Skeletal muscle tissue (tissue), 4 donors: Measurements from ENCODE around the gene DNMT3A. TPM values are rescaled to one million over a fixed set of nuclear protein-coding genes. Genes with fewer than 3 reads are reported as not detected.

Experiments used
- H3K27ac ChIP-seq: one replicate; pipeline ENCODE4 v1.7.0; 2013; ENCODE audit warnings: mild to moderate bottlenecking, low read depth, low read length, inconsistent platforms
- H3K27me3 ChIP-seq, 3 donors: one replicate each; pipeline ENCODE4 v1.7.0; 2013; ENCODE audit warnings: low read length in 3 of 3; ENCODE audit not compliant: control insufficient read depth in 3 of 3, insufficient read depth in 3 of 3
- H3K36me3 ChIP-seq, 3 donors: one replicate each; pipeline ENCODE4 v1.7.0; 2013; ENCODE audit warnings: low read length in 3 of 3; ENCODE audit not compliant: control insufficient read depth in 3 of 3, insufficient read depth in 3 of 3
- H3K4me1 ChIP-seq, 3 donors: one replicate each; pipeline ENCODE4 v1.7.0; 2013; ENCODE audit warnings: low read length in 3 of 3, mild to moderate bottlenecking in 3 of 3; ENCODE audit not compliant: control insufficient read depth in 3 of 3, insufficient read depth in 3 of 3
- H3K4me3 ChIP-seq, 3 donors: one replicate each; pipeline ENCODE4 v1.7.0; 2013; ENCODE audit warnings: low read length in 3 of 3
- H3K9ac ChIP-seq, 3 donors: one replicate each; pipeline ENCODE4 v1.7.0; 2013; ENCODE audit warnings: low read length in 3 of 3, mild to moderate bottlenecking in 3 of 3, moderate library complexity in 2 of 3, low read depth in 1 of 3
- H3K9me3 ChIP-seq, 3 donors: one replicate each; pipeline ENCODE4 v1.7.0; 2013; ENCODE audit warnings: low read length in 3 of 3; ENCODE audit not compliant: control insufficient read depth in 3 of 3
- total RNA-seq: library from RNA; depleted of rRNA; stranded (reverse); fragments of >200 nt; gene quantifications from one replicate; pipeline ENCODE4 v1.2.3, GENCODE V29; 2014
- donor health status: Osteomylitis.

The DNMT3A gene
- total RNA-seq, 1 donor from 2014 or later: 62.1 TPM

DNA sequence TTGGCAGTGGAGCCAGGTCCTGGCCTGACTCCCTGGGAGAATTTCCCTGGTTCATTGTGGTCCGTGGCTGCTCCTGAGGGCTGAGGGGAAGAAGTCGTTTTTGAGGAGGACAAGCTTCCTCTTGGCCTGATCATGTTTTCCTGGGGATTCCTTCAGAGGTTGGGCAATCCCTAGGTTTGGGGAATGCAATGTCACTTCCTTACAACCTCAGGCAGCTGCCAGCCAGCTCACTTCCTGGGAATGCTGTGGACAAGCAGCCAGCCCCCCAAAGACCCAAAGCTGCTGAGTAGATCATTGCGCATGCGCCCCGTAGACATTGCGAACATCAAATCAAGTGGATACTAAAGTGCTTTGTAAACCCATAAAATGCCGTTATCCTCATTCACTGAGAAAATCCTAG lies 7.7 kb upstream of the DNMT3A start:
- peaks cover 8 to 14% (median 14%) of the 10 kb centered on the region in 3 donors for H3K4me1 ChIP-seq
- H3K9me3 ChIP-seq: no peaks in the 10 kb centered on the region
- no peak overlapping the region for H3K27ac ChIP-seq
- no peaks in the 10 kb centered on the region for H3K36me3 ChIP-seq
- no peak overlapping the region for H3K4me3 ChIP-seq
- no peaks in the 10 kb centered on the region for H3K27me3 ChIP-seq
- no peak overlapping the region for H3K9ac ChIP-seq

DNA sequence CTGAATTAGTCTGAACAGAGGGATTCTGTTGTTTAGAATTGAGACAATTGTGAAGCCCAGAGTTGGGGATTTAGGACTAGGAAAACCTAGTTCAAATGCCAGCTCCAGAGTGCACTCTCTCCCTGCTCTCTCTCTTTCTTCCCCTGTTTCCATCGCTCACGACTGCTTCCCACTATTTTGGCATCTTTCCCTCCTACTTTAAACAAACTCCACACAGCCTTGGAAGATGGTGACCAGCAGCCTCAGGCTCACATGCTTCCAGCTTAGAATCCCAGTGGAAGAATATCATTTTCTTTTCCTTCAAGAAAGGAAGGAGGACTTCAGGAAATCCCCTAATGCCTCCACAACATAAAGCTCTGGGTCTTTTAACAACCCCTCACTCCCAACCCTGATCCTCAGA lies 6.1 kb upstream of the DNMT3A start:
- H3K4me1 ChIP-seq: peaks cover 8 to 14% (median 14%) of the 10 kb centered on the region in 3 donors
- H3K36me3 ChIP-seq: no peaks in the 10 kb centered on the region
- H3K27me3 ChIP-seq: no peaks in the 10 kb centered on the region
- H3K9me3 ChIP-seq: no peaks in the 10 kb centered on the region
- no peak overlapping the region for H3K9ac ChIP-seq
- no peak overlapping the region for H3K4me3 ChIP-seq
- H3K27ac ChIP-seq: no peak overlapping the region

DNA sequence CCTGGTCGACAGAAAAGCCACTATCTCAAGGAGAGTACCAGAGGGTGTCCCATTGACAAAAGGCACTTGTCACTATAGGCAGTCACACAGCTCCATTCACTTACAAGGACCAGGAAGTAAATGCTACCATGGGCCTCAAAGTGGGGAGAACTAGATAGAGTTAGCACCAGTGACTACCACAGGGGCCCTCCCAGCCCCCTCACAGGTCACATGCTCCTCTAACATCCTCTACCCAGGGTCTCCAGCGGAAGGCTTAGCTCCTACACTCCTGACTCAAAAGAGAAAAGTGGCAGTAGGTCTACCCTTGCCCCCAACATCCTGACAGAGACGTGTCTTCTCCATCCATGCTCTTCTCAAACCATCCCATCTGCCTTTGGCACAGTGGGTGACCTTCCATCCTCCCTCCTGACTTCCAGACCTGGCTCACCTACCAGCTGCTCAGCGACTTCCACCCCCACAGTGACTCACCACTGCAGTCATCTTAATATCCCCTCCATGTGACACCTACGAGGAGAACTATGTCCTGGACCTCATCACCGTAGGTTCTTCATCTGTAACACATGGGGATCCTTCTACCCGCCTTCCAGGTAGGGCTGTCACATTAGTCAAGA lies 5.6 kb upstream of the DNMT3A start:
- H3K4me1 ChIP-seq: peaks cover 8 to 18% (median 18%) of the 10 kb centered on the region in 3 donors
- H3K4me3 ChIP-seq: no peak overlapping the region
- no peak overlapping the region for H3K27ac ChIP-seq
- no peaks in the 10 kb centered on the region for H3K27me3 ChIP-seq
- no peak overlapping the region for H3K9ac ChIP-seq
- no peaks in the 10 kb centered on the region for H3K9me3 ChIP-seq
- H3K36me3 ChIP-seq: no peaks in the 10 kb centered on the region

DNA sequence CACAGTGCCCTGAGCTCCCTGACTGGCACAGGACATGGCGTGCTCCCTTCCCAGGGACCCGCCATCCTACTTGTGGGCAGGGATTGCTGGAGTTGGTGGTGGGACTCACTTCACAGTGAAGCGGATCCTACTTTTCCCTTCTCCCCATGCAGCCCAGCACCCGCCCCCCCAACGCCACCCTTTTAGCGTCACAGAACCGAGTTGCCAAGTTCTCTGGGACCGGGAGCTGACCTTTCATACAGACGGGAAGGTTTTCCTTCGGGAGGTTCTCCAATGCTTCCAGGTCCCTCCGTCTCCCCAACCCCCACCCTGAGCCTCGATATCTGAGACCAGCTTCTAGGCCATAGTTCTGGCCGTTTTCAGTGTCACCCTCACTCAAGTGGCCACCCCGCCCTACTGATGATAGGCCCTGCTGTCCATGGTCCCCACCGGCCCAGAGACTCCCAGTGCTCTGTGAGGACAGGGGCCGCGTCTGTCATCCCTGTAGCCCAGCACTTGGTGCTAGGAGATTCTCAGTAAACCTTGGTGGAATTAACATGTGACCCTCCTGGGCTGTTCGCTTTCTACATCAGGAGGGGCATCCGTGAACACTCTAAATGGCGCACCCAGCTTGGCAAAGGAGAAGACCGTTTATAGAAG lies 1.6 kb upstream of the DNMT3A start:
- Histone ChIP-seq H3K9me3 (no peaks in the 10 kb centered on the region), H3K9ac (no peak overlapping the region), H3K36me3 (peaks cover 0 to 2% (median 0%) of the 10 kb centered on the region in 3 donors), H3K27ac (no peak overlapping the region), H3K27me3 (no peaks in the 10 kb centered on the region), H3K4me1 (peaks cover 17 to 33% (median 29%) of the 10 kb centered on the region in 3 donors), H3K4me3 (no peak overlapping the region)

DNA sequence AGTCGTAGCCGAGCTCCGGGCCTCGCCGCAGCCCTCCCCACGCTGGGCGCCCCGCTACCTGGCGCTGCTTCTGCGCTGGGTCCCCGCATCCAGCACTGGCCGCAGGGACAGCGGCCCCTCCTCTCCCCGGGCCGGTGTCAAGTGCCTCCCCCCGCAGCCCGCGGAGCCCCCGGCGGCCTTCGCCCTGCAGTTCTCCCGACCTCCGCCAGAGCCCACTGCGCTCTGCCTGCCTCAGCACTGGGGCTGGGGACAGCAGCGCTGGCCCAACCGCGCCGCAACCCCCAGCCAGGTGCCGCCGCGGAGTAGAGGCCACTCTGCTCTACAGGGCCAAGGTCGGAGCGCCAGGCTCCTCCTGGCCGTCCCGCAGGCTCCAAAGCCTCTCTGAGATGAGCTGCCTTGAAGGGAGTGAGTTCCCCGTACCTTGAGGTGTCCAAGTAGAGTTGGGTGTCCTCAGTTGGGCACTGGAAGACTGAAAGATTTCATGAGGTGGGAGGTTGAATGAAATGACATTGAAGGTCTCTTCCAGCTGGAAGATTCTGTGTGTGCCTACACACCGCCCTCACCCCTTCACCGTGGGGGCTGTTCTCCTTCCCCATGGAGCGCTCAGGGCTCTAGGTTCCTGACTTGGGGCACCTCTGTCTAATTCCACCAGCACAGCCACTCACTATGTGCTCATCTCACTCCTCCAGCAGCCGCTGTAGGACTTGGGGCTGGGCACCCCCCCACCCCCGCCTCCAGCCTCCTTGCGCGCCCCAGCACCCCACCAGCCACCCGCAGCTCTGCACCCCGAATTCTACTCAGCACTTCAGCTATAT lies 854 bp upstream of the DNMT3A start:
- peaks cover 0 to 2% (median 0%) of the 10 kb centered on the region in 3 donors for H3K36me3 ChIP-seq
- H3K27ac ChIP-seq: peak overlapping the region; percentile 32
- H3K27me3 ChIP-seq: no peaks in the 10 kb centered on the region
- peak overlapping the region; percentile 61 to 81 (median 61) for H3K9ac ChIP-seq
- H3K4me3 ChIP-seq: peak overlapping the region; percentile 65 to 72 (median 71)
- H3K9me3 ChIP-seq: no peaks in the 10 kb centered on the region
- peaks cover 25 to 38% (median 33%) of the 10 kb centered on the region in 3 donors for H3K4me1 ChIP-seq

DNA sequence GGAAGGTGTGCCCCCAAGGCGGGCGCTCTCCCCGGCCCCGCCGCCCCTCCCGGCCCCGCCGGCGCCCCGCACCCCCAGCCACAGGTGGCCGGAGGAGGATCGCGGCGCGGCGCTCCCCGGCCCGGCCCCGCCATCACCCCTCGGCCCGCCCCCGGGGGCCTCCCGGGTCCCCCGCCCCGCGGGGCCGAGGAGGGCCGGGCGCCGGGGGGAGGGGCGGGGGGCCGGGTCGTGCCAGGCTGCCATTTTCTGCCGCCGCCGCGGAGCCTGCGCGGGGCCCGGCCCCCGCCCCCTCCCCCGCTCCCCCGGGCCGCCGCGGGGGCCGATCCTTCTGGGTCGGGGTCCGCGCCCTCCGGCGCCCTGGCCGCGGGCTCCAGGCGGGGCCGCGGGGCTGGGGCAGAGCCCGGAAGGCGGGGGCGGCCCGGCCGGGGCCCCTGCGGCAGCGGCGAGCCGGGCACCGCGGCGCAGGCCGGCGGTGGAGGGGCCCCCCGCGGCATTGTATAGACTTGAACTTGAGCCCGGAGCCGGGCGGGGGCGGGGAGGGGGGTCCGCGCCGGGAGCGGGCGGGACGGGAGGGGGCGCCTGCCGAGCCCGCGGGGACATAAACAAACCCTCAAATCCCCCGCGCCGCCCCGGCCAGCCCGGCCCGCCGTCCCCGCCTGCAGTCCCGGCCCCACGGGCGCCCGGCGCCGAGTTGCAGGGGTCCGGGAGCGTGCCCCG lies 556 bp downstream of the DNMT3A start:
- no peaks in the 10 kb centered on the region for H3K9me3 ChIP-seq
- H3K36me3 ChIP-seq: peaks cover 0 to 4% (median 0%) of the 10 kb centered on the region in 3 donors
- no peak overlapping the region for H3K27ac ChIP-seq
- H3K9ac ChIP-seq: peak overlapping the region in 1 of 3 donors; percentile 92
- H3K4me1 ChIP-seq: peaks cover 39 to 48% (median 43%) of the 10 kb centered on the region in 3 donors
- H3K4me3 ChIP-seq: peak overlapping the region in 1 of 3 donors; percentile 72
- H3K27me3 ChIP-seq: no peaks in the 10 kb centered on the region

DNA sequence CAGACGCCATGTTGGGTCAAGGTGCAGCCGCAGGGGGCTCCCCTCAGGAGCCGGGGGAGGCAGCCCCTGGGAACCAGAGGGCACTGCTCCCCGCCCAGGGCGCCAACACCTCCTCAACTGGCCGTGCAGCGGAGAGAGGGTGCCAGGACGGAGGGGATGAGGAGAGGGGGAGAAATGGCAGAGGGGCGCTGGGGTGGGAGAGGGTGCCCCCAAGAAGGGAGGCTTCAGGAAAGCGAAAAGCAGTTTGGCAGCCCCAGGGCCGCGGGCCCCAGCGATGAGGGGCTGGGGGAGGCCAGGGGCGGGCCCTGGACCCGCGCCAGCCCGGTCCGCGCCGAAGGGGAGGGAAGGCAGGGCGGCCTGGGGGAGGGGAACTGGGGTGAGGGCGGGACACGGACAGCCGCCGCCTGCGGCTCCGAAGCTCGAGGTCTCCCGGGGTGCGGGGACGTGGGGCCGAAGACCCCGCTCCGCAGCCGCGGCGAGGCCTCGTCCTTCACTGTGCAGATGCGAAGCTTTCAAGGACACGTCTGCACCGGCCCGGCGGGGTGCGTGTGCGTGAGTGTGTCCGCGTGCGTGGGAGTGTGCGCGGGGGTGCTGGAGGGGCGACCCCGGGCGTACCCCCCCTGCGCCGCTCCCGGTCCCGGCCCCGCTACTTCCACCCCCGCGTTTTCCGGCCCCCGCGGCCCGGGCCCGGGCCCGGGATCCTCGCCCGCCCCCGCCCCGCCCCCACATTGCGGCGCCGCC lies 1.4 kb downstream of the DNMT3A start:
- Histone ChIP-seq H3K9ac (peak overlapping the region; percentile 65 to 92 (median 77)), H3K36me3 (peaks cover 0 to 4% (median 0%) of the 10 kb centered on the region in 3 donors), H3K4me1 (peaks cover 47 to 56% (median 51%) of the 10 kb centered on the region in 3 donors), H3K4me3 (peak overlapping the region; percentile 43 to 74 (median 72)), H3K27ac (peak overlapping the region; percentile 88), H3K27me3 (no peaks in the 10 kb centered on the region), H3K9me3 (no peaks in the 10 kb centered on the region)

DNA sequence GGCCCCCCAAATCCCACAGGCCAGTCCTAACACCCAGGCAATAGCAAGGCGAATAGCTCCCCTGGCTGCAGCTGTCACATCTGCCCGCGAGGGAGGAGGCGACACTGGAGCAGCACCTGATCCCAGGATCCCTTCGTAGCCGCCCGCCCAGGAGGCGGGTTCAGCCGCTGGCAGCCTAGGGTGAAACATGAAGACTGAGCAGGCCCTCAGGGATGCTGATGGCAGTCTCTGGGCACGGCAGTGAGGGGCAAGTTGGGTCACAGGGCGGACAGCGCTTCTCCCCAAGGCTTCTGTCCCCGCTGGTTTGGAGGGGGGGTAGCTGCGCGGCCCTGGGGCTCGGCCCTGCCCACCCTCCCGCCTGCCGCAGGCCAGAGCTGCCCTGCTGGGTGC lies 1.9 kb downstream of the DNMT3A start:
- no peaks in the 10 kb centered on the region for H3K27me3 ChIP-seq
- H3K4me1 ChIP-seq: peaks cover 53 to 61% (median 56%) of the 10 kb centered on the region in 3 donors
- no peaks in the 10 kb centered on the region for H3K9me3 ChIP-seq
- H3K27ac ChIP-seq: peak overlapping the region; percentile 88
- H3K36me3 ChIP-seq: peaks cover 0 to 4% (median 0%) of the 10 kb centered on the region in 3 donors
- peak overlapping the region; percentile 43 to 74 (median 72) for H3K4me3 ChIP-seq
- H3K9ac ChIP-seq: peak overlapping the region; percentile 65 to 92 (median 75)

DNA sequence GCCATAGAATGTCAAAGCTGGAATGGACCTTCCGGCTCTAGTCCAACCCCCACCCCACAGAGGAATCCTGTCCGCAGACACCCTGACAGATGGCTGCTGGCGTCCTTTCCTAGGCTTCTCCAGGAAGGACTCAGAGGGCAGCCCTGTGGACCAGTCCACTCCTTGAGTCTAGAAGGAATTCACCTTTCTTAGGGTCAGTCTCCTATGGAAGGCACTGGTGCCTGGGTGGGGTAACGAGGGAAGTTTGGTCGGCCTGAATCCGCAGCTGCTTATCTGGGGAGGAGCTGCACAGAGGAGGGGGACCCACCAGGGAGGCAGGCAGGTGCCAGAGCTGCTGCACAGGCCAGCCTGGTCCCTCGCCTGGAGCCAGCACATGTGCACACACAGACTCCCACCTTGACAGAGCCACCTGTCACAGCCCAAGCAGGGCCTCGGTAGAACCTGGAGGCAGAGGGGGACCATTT lies 2.5 kb downstream of the DNMT3A start:
- Histone ChIP-seq H3K4me1 (peaks cover 55 to 64% (median 58%) of the 10 kb centered on the region in 3 donors), H3K27ac (peak overlapping the region; percentile 88), H3K9ac (peak overlapping the region; percentile 65 to 92 (median 75)), H3K27me3 (no peaks in the 10 kb centered on the region), H3K36me3 (peaks cover 0 to 4% (median 0%) of the 10 kb centered on the region in 3 donors), H3K9me3 (no peaks in the 10 kb centered on the region), H3K4me3 (peak overlapping the region; percentile 41 to 74 (median 72))
